ENCODE data around the gene CTDP1. TPM values are rescaled to one million over a fixed set of nuclear protein-coding genes. Genes with fewer than 3 reads are reported as not detected.
"Not testable (repeated sequence)": the region's sequence is repeated elsewhere in the genome, so short reads cannot be mapped to it uniquely, and the experiment has no call there.

The CTDP1 gene
- total RNA-seq, 1 donor from 2014 or later, result 27.3 TPM

GRCh38 chr18:79740521-79741361, 61.1 kb downstream of the CTDP1 start:
- no peak for DNase-seq (ENCODE audit: low spot score)

- no peak for DNase-seq (ENCODE audit: low spot score)
These were observed 61.7 kb downstream of the CTDP1 start for GRCh38 chr18:79741362-79741700.

- DNase-seq (ENCODE audit: low spot score), result no peak
These were observed 62.5 kb downstream of the CTDP1 start for GRCh38 chr18:79742076-79742475.

GRCh38 chr18:79744625-79745024, 65.0 kb downstream of the CTDP1 start:
- DNase-seq (ENCODE audit: low spot score), result no peak

GRCh38 chr18:79746730-79747129, 67.1 kb downstream of the CTDP1 start:
- DNase-seq (ENCODE audit: low spot score), result no peak

- DNase-seq (ENCODE audit: low spot score), result no peak
These were observed 67.7 kb downstream of the CTDP1 start for GRCh38 chr18:79747156-79747845.

- DNase-seq (ENCODE audit: low spot score), result no peak
These were observed 68.9 kb downstream of the CTDP1 start for GRCh38 chr18:79748321-79749180.

GRCh38 chr18:79749251-79750191, 69.9 kb downstream of the CTDP1 start:
- DNase-seq (ENCODE audit: low spot score), result no peak

- DNase-seq (ENCODE audit: low spot score), result peak; percentile 71
These were observed 71.5 kb downstream of the CTDP1 start for GRCh38 chr18:79750980-79751571.

- not testable (repeated sequence) for DNase-seq (ENCODE audit: low spot score)
These were observed 72.4 kb downstream of the CTDP1 start for GRCh38 chr18:79751918-79752578.

GRCh38 chr18:79752946-79753345, 73.3 kb downstream of the CTDP1 start:
- DNase-seq (ENCODE audit: low spot score), result not testable (repeated sequence)

- no peak for DNase-seq (ENCODE audit: low spot score)
These were observed 73.8 kb downstream of the CTDP1 start for GRCh38 chr18:79753391-79753851.

- DNase-seq (ENCODE audit: low spot score), result no peak
These were observed 74.6 kb downstream of the CTDP1 start for GRCh38 chr18:79754022-79754761.

GRCh38 chr18:79754831-79755351, 75.3 kb downstream of the CTDP1 start:
- DNase-seq (ENCODE audit: low spot score), result no peak

GRCh38 chr18:79755496-79756142, 76.0 kb downstream of the CTDP1 start:
- DNase-seq (ENCODE audit: low spot score), result no peak

- DNase-seq (ENCODE audit: low spot score), result no peak
These were observed 76.5 kb downstream of the CTDP1 start for GRCh38 chr18:79756143-79756500.

- DNase-seq (ENCODE audit: low spot score), result no peak
These were observed 77.2 kb downstream of the CTDP1 start for GRCh38 chr18:79756826-79757225.

GRCh38 chr18:79760348-79760747, 80.7 kb downstream of the CTDP1 start:
- DNase-seq (ENCODE audit: low spot score), result no peak

- no peak for DNase-seq (ENCODE audit: low spot score)
These were observed 81.3 kb downstream of the CTDP1 start for GRCh38 chr18:79760881-79761280.

Measured in mucosa of gallbladder (tissue), 1 donor.